Caki2 (cell line): ENCODE measurements around the gene HARS1. TPM values are rescaled to one million over a fixed set of nuclear protein-coding genes. Genes with fewer than 3 reads are reported as not detected.
"Not testable (repeated sequence)": the region's sequence is repeated elsewhere in the genome, so short reads cannot be mapped to it uniquely, and the experiment has no call there.

ENCODE experiments used
- DNase-seq: peaks from one replicate; pipeline ENCODE4 v3.0.0-alpha.2; 2015; ENCODE audit warnings: low read depth
- in situ Hi-C: cut with HindIII; loops from 2 replicates; pipeline ENCODE4 v1.10.0; 2016; ENCODE audit warnings: low sequenced_read_pairs, low pct_unique_long_range_greater_than_20kb, mixed read lengths
- total RNA-seq: library from RNA; depleted of rRNA; stranded (reverse); fragments of >200 nt; shearing (Covaris generic); gene quantifications from 2 replicates; pipeline ENCODE4 v1.2.3, GENCODE V29; 2014; ENCODE audit warnings: low replicate concordance; rRNA removed

HARS1 gene
- total RNA-seq, 1 experiment from 2014 or later, result 50.1 TPM

DNA sequence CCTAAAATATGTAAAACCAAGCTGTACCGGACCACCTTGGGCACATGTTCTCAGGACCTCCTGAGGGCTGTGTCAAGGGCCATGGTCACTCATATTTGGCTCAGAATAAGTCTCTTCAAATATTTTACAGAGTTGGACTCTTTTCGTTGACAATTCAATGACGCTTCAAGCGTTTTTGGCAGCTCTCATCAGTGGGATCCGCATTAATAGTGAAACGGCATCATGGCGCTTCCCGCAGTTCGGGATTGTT, 52.3 kb downstream of the HARS1 start:
- DNase-seq, in situ Hi-C loops: not testable (repeated sequence)

DNA sequence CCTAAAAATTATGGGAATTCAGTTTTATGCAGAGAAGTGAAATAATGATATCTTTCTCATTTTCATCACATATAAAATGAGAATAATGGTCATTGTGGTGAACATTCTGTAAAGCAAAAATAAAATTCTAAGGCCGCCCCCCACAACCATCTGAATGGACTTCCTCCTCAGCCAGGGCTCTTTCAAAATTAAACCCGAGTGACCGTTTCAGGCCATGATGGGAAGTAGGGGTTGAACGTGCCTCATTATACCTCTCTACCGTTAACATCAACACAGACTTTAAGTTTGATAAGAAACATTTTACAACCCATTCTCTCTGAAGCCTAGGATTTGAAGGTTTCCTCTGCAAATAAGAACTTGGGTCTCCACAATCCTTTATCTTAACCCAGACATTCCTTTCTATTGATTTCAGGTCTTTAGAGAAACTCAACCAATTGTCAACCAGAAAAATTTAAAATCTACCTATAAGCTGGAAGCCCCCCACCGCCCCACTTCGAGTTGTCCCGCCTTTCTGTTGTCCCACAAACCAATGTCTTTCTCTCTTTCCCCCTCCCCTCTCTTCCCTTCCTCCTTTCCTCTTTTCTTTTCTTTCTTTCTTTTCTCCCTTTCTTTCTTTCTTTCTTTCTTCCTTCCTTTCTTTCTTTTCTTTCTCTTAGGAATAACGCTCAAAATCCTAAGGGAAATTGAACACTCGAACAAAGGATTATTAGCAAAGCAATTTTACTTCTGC, 53.6 kb downstream of the HARS1 start:
- DNase-seq, result no peak
- in situ Hi-C loops, result no loop called here

DNA sequence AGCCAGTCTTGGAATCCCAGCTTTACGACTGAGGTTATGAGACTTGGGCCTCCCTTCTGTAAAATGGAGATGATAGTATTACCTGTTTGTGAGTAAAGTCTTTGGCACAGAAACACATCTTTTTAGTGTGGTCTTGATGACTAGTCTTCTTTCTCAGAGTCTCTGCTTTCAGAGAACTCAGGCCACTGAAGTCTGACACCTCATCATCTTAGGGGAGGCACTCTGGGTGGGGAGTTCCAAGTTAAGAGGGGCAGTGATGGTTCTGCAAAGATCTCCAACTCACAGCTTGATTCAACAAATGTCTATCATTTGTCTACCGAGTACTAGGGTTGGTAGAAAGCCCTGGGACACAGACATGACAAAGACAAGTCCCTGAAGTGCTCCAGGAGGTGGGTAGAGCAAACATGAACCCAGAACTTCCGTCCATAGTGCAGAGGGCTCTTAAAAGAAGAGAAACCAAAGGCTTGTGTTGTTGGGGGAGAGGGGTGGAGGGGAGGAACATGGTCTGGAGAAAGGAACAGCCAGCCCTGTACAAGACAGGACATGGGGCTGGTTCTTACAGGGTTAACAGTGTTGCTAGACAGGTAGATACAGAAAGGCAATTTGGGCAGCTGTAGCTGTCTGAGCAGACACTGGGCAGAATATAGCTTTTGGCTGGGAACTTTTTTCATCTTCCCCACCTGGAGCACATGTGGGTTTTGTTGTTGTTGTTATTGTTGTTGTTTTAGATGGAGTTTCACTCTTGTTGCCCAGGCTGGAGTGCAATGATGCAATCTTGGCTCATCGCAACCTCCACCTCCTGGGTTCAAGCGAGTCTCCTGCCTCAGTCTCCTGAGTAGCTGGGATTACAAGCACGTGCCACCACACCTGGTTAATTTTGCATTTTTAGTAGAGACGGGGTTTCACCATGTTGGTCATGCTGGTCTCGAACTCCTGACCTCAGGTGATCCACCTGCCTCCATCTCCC, 55.6 kb downstream of the HARS1 start:
- in situ Hi-C loops, result no loop called here

DNA sequence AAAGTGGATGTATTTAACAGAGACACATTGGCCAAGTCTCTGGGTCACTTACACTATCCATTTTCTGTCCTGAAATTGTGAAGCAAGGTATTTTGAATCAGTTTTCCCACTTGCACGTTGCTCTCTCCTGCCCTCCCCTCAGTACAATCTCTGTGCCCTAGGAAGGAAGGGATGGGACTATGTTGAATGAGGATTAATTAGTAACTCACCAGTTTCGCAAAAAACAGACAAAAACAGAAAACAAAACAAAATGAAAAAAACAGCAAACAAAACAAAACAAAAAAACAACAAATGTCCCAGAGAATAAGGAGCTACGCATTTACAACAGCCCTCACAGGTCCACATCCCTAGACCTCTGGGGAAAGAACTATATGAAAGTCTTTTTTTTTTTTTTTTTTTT, 57.1 kb downstream of the HARS1 start:
- in situ Hi-C loops, result no loop called here
- DNase-seq, result no peak

More for the DNA sequence above, 55.6 kb downstream of the HARS1 start:
- no peak for DNase-seq

GRCh38 chr5:140633501-140633900, 57.7 kb downstream of the HARS1 start:
- DNase-seq, result no peak
- in situ Hi-C loops, result no loop called here

DNA sequence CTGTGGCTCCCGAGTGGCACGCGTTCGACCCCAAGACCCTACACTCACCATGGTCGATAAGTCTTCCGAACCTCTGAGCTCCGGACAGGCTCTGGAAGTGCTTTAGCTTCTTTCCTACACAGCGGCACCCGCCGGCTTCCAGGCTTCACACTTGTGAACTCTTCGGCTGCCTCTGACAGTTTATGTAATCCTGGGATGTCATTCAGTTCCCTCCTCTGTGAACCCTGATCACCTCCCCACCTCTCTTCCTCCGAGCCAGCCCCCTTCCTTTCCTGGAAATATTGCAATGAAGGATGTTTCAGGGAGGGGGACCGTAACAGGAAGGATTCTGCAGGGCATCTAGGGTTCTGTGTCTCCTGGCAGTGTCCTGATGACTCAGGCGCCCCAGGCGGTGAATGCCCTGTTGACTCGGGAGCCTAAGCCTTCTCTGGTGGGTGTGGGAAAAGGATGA, 58.1 kb downstream of the HARS1 start, which contains the start of gene CD14:
Gene CD14 (minus strand): TSS at position 155 of the 451 bp plus-strand sequence. CDS start 104 bp downstream, at position 51.
- no peak for DNase-seq
- in situ Hi-C loops, result no loop called here

GRCh38 chr5:140632366-140633020, 58.7 kb downstream of the HARS1 start:
- DNase-seq, result no peak
- in situ Hi-C loops, result no loop called here

- in situ Hi-C loops, result no loop called here
- DNase-seq, result no peak
These were observed 59.3 kb downstream of the HARS1 start for GRCh38 chr5:140631831-140632365.

DNA sequence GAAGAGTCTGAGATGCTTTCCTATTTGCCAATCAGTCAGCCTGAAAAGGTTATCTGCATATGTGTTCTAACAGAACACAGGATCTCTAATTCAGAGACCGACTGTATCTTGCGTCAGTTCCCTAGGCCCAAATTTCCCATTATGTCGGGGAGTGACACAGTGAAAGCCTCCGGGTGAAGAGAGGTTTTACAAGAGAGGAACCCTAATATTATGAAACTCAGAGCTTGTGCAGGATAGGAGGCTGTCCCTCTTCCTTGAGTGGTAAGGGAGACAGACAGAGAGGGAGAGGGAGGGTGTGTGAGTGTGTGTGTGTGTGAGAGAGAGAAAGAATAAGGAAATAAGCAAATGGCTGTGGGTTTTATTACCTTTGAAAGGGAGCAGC, 60.1 kb downstream of the HARS1 start:
- in situ Hi-C loops, result no loop called here
- no peak for DNase-seq

- in situ Hi-C loops, result no loop called here
- DNase-seq, result no peak
These were observed 60.7 kb downstream of the HARS1 start for GRCh38 chr5:140630292-140631035.

- in situ Hi-C loops, result no loop called here
These were observed 62.5 kb downstream of the HARS1 start for GRCh38 chr5:140628711-140629110.

DNA sequence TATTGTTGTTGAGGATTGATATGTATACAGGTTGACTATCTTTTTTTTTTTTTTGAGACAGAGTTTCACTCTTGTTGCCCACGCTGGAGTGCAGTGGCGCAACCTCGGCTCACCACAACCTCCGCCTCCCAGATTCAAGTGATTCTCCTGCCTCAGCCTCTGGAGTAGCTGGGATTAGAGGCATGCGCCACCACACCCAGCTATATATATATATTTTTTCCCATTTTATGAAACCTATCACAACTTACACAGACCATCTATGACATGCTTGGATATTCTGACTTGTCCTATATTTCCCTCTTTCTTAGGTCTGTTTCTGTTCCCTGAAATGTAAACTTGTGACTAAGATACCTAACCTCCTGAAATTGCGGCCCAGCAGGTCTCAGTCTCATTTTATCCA, 63.2 kb downstream of the HARS1 start:
- in situ Hi-C loops, result no loop called here
- DNase-seq, result no peak

More at GRCh38 chr5:140628711-140629110, 62.5 kb downstream of the HARS1 start:
- DNase-seq, result no peak

- in situ Hi-C loops, DNase-seq: not testable (repeated sequence)
These were observed 66.3 kb downstream of the HARS1 start for GRCh38 chr5:140624886-140625285.

Other genes starting within 250 kb of the HARS1 start
- 1.1 TPM in 1 of 2 replicates, not detected in the other for gene EIF4EBP3, start 143.7 kb downstream of the HARS1 start, total RNA-seq
- gene SRA1, start 133.9 kb downstream of the HARS1 start, total RNA-seq, result 56.0 and 57.8 TPM in 2 replicates
- gene APBB3, start 126.8 kb downstream of the HARS1 start, total RNA-seq, result 3.2 and 7.2 TPM in 2 replicates
- gene SLC35A4, start 126.5 kb downstream of the HARS1 start, total RNA-seq, result 21.3 and 30.5 TPM in 2 replicates
- gene CD14, start 58.2 kb downstream of the HARS1 start, total RNA-seq, result 0.96 TPM in 1 of 2 replicates, not detected in the other
- 7.9 and 14.0 TPM in 2 replicates for gene TMCO6, start 51.9 kb downstream of the HARS1 start, total RNA-seq
- gene NDUFA2, start 43.7 kb downstream of the HARS1 start, total RNA-seq, result 71.7 and 78.2 TPM in 2 replicates
- 36.9 and 57.5 TPM in 2 replicates for gene IK, start 43.5 kb downstream of the HARS1 start, total RNA-seq
- 26.2 and 30.2 TPM in 2 replicates for gene WDR55, start 26.5 kb downstream of the HARS1 start, total RNA-seq
- gene DND1, start 17.8 kb downstream of the HARS1 start, total RNA-seq, result not detected in 2 replicates
- gene HARS2, start 85 bp upstream of the HARS1 start, total RNA-seq, result 30.0 and 41.5 TPM in 2 replicates
- gene ZMAT2, start 9.1 kb upstream of the HARS1 start, total RNA-seq, result 77.7 and 99.3 TPM in 2 replicates
- gene PCDHA1, start 94.8 kb upstream of the HARS1 start, total RNA-seq, result not detected in 2 replicates
- not detected in 2 replicates for gene PCDHA2, start 103.5 kb upstream of the HARS1 start, total RNA-seq
- 0.10 TPM in 1 of 2 replicates, not detected in the other for gene PCDHA3, start 109.7 kb upstream of the HARS1 start, total RNA-seq
- 10.8 and 11.5 TPM in 2 replicates for gene PCDHA4, start 115.7 kb upstream of the HARS1 start, total RNA-seq
- gene PCDHA5, start 130.2 kb upstream of the HARS1 start, total RNA-seq, result 2.5 and 2.8 TPM in 2 replicates
- 0.34 TPM in 1 of 2 replicates, not detected in the other for gene PCDHA6, start 136.6 kb upstream of the HARS1 start, total RNA-seq
- gene PCDHA7, start 142.9 kb upstream of the HARS1 start, total RNA-seq, result 0.10 TPM in 1 of 2 replicates, not detected in the other
- gene PCDHA8, start 149.8 kb upstream of the HARS1 start, total RNA-seq, result 0.51 TPM in 1 of 2 replicates, not detected in the other
- gene PCDHA9, start 157.0 kb upstream of the HARS1 start, total RNA-seq, result not detected in 2 replicates
- gene PCDHA10, start 164.5 kb upstream of the HARS1 start, total RNA-seq, result 0.03 and 0.06 TPM in 2 replicates
- 5.6 TPM in 1 of 2 replicates, not detected in the other for gene PCDHA11, start 177.6 kb upstream of the HARS1 start, total RNA-seq
- gene PCDHA12, start 183.9 kb upstream of the HARS1 start, total RNA-seq, result not detected in 2 replicates
- not detected in 2 replicates for gene PCDHA13, start 190.8 kb upstream of the HARS1 start, total RNA-seq
- gene PCDHAC1, start 234.9 kb upstream of the HARS1 start, total RNA-seq, result 0.09 and 0.10 TPM in 2 replicates